Measurements from ENCODE around the gene PTGR3. TPM values are rescaled to one million over a fixed set of nuclear protein-coding genes. Genes with fewer than 3 reads are reported as not detected.

PTGR3 gene
- total RNA-seq, 1 experiment from 2014 or later = 13.8 TPM

GRCh38 chr18:75228967-75229366, 20.0 kb upstream of the PTGR3 start (continued):
- no peak for TF ChIP-seq PREB (CRISPR knock-in tag; IDR thresholded peaks at IDR 0.05; ENCODE audit: borderline replicate concordance)
- TF ChIP-seq, protein P1, sequence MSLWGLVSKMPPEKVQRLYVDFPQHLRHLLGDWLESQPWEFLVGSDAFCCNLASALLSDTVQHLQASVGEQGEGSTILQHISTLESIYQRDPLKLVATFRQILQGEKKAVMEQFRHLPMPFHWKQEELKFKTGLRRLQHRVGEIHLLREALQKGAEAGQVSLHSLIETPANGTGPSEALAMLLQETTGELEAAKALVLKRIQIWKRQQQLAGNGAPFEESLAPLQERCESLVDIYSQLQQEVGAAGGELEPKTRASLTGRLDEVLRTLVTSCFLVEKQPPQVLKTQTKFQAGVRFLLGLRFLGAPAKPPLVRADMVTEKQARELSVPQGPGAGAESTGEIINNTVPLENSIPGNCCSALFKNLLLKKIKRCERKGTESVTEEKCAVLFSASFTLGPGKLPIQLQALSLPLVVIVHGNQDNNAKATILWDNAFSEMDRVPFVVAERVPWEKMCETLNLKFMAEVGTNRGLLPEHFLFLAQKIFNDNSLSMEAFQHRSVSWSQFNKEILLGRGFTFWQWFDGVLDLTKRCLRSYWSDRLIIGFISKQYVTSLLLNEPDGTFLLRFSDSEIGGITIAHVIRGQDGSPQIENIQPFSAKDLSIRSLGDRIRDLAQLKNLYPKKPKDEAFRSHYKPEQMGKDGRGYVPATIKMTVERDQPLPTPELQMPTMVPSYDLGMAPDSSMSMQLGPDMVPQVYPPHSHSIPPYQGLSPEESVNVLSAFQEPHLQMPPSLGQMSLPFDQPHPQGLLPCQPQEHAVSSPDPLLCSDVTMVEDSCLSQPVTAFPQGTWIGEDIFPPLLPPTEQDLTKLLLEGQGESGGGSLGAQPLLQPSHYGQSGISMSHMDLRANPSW (CRISPR knock-in tag; conservative IDR thresholded peaks at IDR 0.05; ENCODE audit: low read depth) = no peak

DNA sequence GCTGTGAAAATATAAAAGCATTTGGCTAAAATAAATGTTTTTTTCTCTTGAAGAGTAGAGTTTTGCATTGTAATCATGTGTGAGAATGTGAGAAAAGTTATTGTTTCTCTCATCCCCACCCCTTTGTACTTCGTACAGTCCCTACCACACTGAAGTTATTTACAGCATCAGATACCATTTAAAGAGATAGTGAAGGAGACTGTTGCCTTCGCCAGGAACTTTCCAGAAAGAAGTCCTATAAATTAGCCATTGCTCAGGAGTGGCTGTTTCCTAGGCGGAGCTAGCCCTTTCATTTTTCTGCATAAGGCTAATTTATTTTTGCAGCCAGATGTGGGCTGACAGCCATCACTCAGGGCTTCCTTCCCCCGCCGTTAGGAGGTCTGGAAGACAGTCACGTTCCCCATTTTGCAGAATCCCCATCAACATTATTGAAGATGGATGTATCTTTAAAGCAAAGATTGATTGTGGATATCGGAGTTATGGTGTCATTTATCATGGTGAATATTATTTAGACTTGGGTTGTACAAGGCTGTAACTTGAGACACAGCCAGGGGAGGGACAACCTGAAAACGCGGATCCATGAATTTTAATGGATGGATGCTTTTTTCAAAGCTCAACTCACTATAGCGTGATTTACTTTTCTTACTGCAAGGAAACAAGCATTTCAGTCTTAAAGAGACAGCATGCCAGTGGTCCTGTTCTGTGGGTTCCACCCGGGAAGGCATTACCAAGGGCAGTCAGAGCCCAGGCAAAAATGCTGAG, 18.8 kb upstream of the PTGR3 start:
- ChIA-PET POLR2A (no interaction called here), CTCF (interaction anchor here (0.6 kb wide), 1 partner anchor 430 kb away, joined by 4 read pairs; no protein-coding TSS in a partner anchor)
- H3K36me3 Mint-ChIP-seq = no peaks in the 10 kb centered on the region
- no peaks in the 10 kb centered on the region for H3K9me3 Mint-ChIP-seq
- TF ChIP-seq JUN (CRISPR knock-in tag; IDR thresholded peaks at IDR 0.05) = no peak
- no peaks in the 10 kb centered on the region for H3K27me3 Mint-ChIP-seq (ENCODE audit: low read depth)
- no peak overlapping the region for H3K4me3 Mint-ChIP-seq
- DNase-seq (ENCODE audit: low spot score) (no peak), ATAC-seq (no peak)
- no peak overlapping the region for H3K27ac Mint-ChIP-seq
- peaks cover 8% of the 10 kb centered on the region for H3K4me1 Mint-ChIP-seq

DNA sequence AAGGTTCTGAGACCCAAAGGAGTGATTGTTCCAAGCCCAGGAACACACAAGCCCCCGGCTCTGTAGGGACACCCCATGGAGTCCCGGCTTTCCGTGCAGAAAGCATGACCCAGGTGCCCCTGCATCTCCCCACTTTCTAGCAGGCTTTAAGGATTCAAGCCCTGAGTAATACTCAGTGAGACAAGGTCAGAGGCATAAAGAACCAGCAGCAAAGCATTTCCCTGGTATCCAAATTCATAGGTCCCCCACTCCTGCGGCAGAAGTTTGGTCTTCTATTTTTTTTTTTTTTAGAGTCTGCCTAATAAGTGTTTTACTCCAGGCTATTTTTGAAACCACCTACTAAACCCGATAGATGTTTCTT, 18.0 kb upstream of the PTGR3 start:
- H3K4me3 Mint-ChIP-seq = no peak overlapping the region
- DNase-seq (ENCODE audit: low spot score) (no peak), ATAC-seq (no peak)
- ChIA-PET CTCF (no interaction called here), POLR2A (no interaction called here)
- H3K36me3 Mint-ChIP-seq = no peaks in the 10 kb centered on the region
- no peak overlapping the region for H3K27ac Mint-ChIP-seq
- H3K27me3 Mint-ChIP-seq (ENCODE audit: low read depth) = no peaks in the 10 kb centered on the region
- no peak for TF ChIP-seq ATF1 (CRISPR knock-in tag; IDR thresholded peaks at IDR 0.05)
- no peak for TF ChIP-seq IRF2 (CRISPR knock-in tag; IDR thresholded peaks at IDR 0.05; ENCODE audit: borderline replicate concordance, low read depth)
- no peak for TF ChIP-seq ZNF281 (CRISPR knock-in tag; IDR thresholded peaks at IDR 0.05)
- no peak for TF ChIP-seq ZNF425 (CRISPR knock-in tag; conservative IDR thresholded peaks at IDR 0.05)
- TF ChIP-seq ETV6 (CRISPR knock-in tag; IDR thresholded peaks at IDR 0.05) = no peak
- TF ChIP-seq ZBTB43 (CRISPR knock-in tag; IDR thresholded peaks at IDR 0.05) = no peak
- TF ChIP-seq, protein P2, sequence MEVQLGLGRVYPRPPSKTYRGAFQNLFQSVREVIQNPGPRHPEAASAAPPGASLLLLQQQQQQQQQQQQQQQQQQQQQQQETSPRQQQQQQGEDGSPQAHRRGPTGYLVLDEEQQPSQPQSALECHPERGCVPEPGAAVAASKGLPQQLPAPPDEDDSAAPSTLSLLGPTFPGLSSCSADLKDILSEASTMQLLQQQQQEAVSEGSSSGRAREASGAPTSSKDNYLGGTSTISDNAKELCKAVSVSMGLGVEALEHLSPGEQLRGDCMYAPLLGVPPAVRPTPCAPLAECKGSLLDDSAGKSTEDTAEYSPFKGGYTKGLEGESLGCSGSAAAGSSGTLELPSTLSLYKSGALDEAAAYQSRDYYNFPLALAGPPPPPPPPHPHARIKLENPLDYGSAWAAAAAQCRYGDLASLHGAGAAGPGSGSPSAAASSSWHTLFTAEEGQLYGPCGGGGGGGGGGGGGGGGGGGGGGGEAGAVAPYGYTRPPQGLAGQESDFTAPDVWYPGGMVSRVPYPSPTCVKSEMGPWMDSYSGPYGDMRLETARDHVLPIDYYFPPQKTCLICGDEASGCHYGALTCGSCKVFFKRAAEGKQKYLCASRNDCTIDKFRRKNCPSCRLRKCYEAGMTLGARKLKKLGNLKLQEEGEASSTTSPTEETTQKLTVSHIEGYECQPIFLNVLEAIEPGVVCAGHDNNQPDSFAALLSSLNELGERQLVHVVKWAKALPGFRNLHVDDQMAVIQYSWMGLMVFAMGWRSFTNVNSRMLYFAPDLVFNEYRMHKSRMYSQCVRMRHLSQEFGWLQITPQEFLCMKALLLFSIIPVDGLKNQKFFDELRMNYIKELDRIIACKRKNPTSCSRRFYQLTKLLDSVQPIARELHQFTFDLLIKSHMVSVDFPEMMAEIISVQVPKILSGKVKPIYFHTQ (CRISPR knock-in tag; IDR thresholded peaks at IDR 0.05) = no peak
- no peak for TF ChIP-seq OVOL2 (CRISPR knock-in tag; IDR thresholded peaks at IDR 0.05; ENCODE audit: borderline replicate concordance)
- TF ChIP-seq JAZF1 (CRISPR knock-in tag; IDR thresholded peaks at IDR 0.05) = no peak
- H3K9me3 Mint-ChIP-seq = no peaks in the 10 kb centered on the region
- peaks cover 14% of the 10 kb centered on the region for H3K4me1 Mint-ChIP-seq

Measured in WTC11 (cell line).